Activated gamma-delta T cell (primary cell): ENCODE measurements around the gene ITM2C.

ENCODE experiments used
- DNase-seq: peaks from one replicate; lab custom pipeline; 2025; lab: John Stamatoyannopoulos, UW

Gene ITM2C

DNA sequence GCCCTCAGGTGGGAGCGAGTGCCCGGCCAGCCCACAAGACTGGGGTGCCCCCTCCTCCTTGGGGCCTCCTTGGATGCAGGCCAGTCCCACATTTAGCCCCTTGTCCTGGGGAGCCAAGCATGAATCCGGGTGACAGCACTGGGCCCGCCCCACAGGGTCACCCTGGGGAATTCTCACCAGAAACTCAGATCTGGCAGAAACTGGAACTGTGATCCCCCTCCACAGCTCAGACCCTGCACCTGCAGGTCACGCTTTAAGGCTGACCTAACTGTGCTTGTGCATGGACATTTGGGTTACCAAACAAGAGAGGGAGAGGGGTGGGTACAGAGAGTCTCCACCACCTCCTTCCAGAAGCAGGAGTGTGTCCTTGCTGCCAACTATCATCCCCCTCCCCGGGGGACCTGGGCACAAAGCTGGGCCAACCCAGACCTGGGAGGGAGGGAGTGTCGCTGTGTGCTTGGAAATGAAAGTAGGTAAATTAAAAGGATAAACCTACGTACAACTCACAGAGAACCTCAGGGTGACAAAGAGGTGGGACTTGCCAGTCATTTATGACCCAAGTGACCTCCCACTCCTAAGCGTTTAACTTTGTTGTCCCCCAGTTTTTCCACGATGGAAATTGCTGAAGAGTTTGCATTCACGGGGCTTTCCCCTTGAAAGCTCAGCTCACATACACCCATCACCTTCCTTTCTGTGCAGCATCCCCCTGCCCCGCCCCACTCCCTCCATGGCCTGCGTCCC, 9.1 kb downstream of the ITM2C start:
- DNase-seq = no peak

- no peak for DNase-seq
These were observed 9.7 kb downstream of the ITM2C start for GRCh38 chr2:230874456-230874855.

DNA sequence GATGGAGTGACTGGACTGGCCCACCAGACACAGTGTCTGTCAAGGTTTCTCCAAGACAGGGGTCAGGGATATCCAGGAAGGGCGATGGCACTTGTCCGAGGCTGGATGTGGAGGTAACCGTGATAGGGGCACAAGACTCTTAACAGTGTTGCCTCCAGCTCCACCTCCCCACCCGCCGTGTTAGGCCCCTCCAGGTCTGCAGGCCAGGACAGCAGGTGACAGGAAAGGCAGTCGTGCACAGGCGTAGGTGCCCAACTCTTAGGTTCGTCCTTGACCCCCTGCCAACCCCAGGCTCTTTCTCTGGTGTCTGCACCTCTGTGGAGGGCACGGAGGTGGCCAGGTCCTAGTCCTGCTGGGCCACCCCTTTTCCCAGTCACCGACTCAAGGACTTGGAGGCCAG, 10.1 kb downstream of the ITM2C start:
- DNase-seq = no peak

GRCh38 chr2:230875347-230876315, 10.9 kb downstream of the ITM2C start:
- no peak for DNase-seq

GRCh38 chr2:230877116-230877758, 12.5 kb downstream of the ITM2C start:
- DNase-seq = no peak

GRCh38 chr2:230877759-230878598, 13.2 kb downstream of the ITM2C start:
- no peak for DNase-seq

- no peak for DNase-seq
These were observed 14.0 kb downstream of the ITM2C start for GRCh38 chr2:230878599-230879188.

- DNase-seq = no peak
These were observed 14.6 kb downstream of the ITM2C start for GRCh38 chr2:230879271-230879882.

DNA sequence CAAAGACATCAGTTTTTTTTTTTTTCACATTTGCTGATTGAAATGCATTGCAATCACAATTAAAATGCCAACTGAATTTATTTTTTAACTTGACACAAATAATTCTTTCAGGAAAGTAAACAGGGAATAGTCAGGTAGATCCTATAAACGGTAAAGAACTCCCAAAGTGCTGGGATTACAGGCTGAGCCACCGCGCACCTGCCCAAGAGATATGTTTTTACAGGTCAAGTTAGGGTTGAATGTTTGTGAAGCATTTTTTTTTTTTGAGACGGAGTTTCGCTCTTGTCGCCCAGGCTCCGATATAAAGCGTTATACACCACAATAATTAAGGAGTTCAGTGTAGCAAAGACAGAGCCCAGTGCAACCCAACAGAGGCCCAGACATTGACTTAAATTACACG, 15.1 kb downstream of the ITM2C start:
- DNase-seq = no peak

- no peak for DNase-seq
These were observed 17.1 kb downstream of the ITM2C start for GRCh38 chr2:230881840-230882239.

DNA sequence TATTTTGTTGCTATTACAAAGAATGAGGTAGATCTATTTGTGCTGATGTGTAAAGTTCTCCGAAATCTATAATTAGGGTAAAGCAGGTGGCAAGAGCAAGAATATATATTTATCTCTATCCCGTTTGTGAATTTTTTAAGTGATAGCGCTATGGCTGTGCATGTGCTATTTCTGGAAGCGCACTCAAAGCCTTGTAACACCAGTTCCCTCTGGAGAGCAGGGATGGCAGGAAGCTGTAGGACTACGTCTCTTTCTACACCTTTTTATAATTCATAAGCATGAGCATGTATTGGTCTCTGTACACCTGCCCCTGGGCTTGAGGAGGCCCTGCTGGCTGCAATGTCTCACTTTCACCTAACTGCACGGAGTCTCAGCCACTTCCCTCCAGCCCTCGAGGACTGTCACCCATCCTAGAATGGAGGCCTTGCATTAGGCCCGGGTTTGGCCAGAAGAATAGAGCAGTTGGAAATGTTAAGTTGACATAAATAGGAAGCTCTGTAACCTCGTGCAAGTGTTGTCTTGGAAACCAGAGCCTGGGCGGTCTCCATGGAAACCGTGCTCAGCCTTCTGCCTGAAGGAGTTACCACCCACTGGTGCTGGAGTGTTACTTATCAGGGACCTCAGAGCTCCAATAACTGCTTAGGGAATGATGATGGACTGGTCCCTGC, 20.9 kb downstream of the ITM2C start:
- no peak for DNase-seq

GRCh38 chr2:230886206-230886605, 21.5 kb downstream of the ITM2C start:
- DNase-seq = no peak

DNA sequence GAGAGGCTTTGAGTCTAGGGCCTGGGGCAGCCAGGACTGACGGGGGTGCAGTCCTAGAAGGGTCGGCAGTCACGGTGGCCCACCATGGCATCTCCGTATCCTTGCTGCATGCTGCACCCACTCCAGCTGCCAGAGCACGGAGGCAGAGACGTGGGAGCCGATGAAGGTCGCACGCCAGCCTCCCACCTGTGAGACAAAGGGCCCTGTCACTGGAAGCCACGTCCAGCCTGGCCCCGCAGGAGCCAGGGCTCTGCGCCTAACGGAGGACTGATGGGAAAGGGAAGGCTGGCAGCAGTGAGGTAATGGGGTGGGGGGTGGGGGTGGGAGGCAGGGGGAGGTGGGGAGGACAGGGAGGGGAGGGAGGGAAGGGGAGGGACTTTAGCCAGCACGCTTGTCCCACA, 21.9 kb downstream of the ITM2C start:
- DNase-seq = no peak

- no peak for DNase-seq
These were observed 22.6 kb downstream of the ITM2C start for GRCh38 chr2:230887342-230887741.

- DNase-seq = no peak
These were observed 24.2 kb downstream of the ITM2C start for GRCh38 chr2:230888824-230889400.

DNA sequence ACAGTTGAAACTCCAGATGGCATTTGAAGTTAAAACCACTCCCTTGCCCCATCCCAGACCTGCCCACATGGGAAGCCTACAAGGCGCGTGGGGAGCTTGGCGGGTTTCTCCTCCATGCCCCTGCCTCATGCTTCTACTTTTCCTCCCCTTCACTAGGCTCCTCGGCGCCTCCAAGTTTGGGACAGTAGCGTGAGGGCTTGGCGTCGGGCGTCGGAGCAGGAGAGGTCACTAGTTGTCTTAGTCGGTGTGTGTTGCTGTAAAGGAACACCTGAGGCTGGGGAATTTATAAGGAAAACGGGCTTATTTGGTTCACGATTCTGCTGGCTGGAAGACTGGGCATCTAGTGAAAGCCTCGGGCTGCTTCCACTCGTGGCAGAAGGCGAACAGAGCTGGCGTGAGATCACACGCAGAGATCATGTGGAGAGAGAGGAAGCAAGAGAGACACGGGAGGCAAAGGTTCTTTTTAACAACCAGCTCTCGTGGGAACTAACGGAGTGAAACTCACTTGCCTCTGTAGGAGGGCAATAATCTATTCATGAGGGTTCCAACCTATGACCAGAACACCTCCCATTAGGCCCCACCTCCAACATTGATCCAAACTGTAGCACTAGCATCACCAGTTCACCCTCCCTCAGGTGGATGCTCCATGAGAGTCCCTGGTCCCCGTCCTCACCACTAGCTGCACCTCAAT, 25.3 kb downstream of the ITM2C start:
- DNase-seq = no peak

DNA sequence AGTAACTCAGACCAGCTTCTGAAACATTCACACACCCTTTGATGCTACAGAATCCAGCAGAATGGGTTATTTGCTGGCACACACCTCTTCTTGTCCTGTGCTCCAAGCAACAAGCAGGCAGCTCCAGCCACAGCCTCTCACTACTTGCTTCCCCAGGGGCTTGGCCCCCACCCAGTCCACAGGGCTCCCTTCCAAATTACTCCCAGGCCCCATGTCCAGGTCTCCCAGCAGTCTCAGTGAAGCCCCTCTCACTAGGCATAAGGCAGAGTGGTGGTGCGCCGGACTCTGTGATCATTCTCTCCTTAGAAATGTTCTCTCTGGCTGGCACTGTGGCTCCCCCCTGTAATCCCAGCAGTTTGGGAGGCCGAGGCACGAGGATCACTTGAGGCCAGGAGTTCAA, 25.9 kb downstream of the ITM2C start:
- no peak for DNase-seq

GRCh38 chr2:230891064-230891463, 26.3 kb downstream of the ITM2C start:
- no peak for DNase-seq

- DNase-seq = no peak
These were observed 26.8 kb downstream of the ITM2C start for GRCh38 chr2:230891509-230891908.
